ENCODE data around the gene SHFL. TPM values are rescaled to one million over a fixed set of nuclear protein-coding genes. Genes with fewer than 3 reads are reported as not detected.

Gene SHFL
- total and polyA plus RNA-seq, 2 of the 8 experiments (the other 6 are each of a cell fraction or from before 2014, with no cell fraction given): 25.3 to 37.1 TPM

DNA sequence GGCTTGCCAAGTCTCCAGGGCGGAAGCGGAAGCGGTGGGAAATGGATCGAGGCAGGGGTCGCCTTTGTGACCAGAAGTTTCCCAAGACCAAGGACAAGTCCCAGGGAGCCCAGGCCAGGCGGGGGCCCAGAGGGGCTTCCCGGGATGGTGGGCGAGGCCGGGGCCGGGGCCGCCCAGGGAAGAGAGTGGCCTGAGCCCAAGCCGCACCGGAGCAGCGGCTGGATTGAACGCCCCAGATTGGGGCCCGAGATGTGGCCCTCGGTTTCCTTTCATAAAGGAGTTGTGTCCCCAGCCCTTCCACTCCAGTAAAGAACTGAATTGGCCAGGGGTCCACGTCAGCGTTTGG is 24.8 kb downstream of the SHFL start (continued):
- TF ChIP-seq, protein P1, sequence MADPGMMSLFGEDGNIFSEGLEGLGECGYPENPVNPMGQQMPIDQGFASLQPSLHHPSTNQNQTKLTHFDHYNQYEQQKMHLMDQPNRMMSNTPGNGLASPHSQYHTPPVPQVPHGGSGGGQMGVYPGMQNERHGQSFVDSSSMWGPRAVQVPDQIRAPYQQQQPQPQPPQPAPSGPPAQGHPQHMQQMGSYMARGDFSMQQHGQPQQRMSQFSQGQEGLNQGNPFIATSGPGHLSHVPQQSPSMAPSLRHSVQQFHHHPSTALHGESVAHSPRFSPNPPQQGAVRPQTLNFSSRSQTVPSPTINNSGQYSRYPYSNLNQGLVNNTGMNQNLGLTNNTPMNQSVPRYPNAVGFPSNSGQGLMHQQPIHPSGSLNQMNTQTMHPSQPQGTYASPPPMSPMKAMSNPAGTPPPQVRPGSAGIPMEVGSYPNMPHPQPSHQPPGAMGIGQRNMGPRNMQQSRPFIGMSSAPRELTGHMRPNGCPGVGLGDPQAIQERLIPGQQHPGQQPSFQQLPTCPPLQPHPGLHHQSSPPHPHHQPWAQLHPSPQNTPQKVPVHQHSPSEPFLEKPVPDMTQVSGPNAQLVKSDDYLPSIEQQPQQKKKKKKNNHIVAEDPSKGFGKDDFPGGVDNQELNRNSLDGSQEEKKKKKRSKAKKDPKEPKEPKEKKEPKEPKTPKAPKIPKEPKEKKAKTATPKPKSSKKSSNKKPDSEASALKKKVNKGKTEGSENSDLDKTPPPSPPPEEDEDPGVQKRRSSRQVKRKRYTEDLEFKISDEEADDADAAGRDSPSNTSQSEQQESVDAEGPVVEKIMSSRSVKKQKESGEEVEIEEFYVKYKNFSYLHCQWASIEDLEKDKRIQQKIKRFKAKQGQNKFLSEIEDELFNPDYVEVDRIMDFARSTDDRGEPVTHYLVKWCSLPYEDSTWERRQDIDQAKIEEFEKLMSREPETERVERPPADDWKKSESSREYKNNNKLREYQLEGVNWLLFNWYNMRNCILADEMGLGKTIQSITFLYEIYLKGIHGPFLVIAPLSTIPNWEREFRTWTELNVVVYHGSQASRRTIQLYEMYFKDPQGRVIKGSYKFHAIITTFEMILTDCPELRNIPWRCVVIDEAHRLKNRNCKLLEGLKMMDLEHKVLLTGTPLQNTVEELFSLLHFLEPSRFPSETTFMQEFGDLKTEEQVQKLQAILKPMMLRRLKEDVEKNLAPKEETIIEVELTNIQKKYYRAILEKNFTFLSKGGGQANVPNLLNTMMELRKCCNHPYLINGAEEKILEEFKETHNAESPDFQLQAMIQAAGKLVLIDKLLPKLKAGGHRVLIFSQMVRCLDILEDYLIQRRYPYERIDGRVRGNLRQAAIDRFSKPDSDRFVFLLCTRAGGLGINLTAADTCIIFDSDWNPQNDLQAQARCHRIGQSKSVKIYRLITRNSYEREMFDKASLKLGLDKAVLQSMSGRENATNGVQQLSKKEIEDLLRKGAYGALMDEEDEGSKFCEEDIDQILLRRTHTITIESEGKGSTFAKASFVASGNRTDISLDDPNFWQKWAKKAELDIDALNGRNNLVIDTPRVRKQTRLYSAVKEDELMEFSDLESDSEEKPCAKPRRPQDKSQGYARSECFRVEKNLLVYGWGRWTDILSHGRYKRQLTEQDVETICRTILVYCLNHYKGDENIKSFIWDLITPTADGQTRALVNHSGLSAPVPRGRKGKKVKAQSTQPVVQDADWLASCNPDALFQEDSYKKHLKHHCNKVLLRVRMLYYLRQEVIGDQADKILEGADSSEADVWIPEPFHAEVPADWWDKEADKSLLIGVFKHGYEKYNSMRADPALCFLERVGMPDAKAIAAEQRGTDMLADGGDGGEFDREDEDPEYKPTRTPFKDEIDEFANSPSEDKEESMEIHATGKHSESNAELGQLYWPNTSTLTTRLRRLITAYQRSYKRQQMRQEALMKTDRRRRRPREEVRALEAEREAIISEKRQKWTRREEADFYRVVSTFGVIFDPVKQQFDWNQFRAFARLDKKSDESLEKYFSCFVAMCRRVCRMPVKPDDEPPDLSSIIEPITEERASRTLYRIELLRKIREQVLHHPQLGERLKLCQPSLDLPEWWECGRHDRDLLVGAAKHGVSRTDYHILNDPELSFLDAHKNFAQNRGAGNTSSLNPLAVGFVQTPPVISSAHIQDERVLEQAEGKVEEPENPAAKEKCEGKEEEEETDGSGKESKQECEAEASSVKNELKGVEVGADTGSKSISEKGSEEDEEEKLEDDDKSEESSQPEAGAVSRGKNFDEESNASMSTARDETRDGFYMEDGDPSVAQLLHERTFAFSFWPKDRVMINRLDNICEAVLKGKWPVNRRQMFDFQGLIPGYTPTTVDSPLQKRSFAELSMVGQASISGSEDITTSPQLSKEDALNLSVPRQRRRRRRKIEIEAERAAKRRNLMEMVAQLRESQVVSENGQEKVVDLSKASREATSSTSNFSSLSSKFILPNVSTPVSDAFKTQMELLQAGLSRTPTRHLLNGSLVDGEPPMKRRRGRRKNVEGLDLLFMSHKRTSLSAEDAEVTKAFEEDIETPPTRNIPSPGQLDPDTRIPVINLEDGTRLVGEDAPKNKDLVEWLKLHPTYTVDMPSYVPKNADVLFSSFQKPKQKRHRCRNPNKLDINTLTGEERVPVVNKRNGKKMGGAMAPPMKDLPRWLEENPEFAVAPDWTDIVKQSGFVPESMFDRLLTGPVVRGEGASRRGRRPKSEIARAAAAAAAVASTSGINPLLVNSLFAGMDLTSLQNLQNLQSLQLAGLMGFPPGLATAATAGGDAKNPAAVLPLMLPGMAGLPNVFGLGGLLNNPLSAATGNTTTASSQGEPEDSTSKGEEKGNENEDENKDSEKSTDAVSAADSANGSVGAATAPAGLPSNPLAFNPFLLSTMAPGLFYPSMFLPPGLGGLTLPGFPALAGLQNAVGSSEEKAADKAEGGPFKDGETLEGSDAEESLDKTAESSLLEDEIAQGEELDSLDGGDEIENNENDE (IDR thresholded peaks at IDR 0.05; ENCODE audit: insufficient replicate concordance, low read length): no peak
- no peak for TF ChIP-seq RAD21 (IDR thresholded peaks at IDR 0.05 in 1 of 2, conservative IDR thresholded peaks at IDR 0.05 in 1 of 2; ENCODE audit: low read depth in 2 of 2, low read length in 2 of 2)
- no peak for TF ChIP-seq ZNF274 (IDR thresholded peaks at IDR 0.05; ENCODE audit: borderline replicate concordance, extremely low read depth, low read length)
- no peak for TF ChIP-seq CEBPB (IDR thresholded peaks at IDR 0.05; ENCODE audit: low read depth, low read length)
- no peak for TF ChIP-seq TAF1 (IDR thresholded peaks at IDR 0.05; ENCODE audit: low read depth, low read length)
